ENCODE data around the gene IFNL2.

DNA sequence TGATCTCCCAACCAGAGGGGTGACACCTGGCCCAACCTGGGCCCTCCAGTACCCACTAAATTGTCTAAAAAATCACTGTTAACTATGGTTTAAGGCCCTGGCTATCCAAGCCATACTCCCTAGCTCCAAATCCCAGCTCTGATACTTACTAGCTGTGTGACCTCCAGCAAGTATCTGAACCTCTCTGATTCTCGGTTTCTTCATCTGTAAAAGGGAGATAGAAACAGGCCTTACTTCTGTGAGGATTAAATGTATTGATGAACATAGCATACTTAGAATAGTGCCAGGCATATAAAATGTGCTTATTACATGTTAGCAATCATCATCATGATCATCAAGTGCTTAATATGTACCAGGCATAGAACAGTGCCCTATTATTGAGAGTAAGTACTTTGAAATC, 47.7 kb downstream of the IFNL2 start:
- TF ChIP-seq POLR2AphosphoS5 (IDR thresholded peaks at IDR 0.05; ENCODE audit: borderline replicate concordance, low read depth, low read length), result no peak
- TF ChIP-seq EZH2 (IDR thresholded peaks at IDR 0.05), result no peak
- TF ChIP-seq FOXP2 (optimal IDR thresholded peaks at IDR 0.05; ENCODE audit: control extremely low read depth, extremely low read length, insufficient read depth), result no peak
